Transverse colon (tissue), 4 donors: ENCODE measurements around the gene CAV2. TPM values are rescaled to one million over a fixed set of nuclear protein-coding genes. Genes with fewer than 3 reads are reported as not detected.

Experiments
- DNase-seq: peaks from one replicate; pipeline ENCODE4 v3.0.0-alpha.2; 2019
- H3K27ac ChIP-seq, 4 donors: fragments of 200-600 bp; sonication (generic); 2 replicates each; pipeline ENCODE4 v1.5.1; 2016 to 2018; ENCODE audit warnings: inconsistent platforms in 4 of 4
- H3K27me3 ChIP-seq: fragments of 200-600 bp; sonication (generic); 2 replicates; pipeline ENCODE4 v1.5.1; 2017; ENCODE audit warnings: inconsistent platforms
- H3K36me3 ChIP-seq, 4 donors: fragments of 200-600 bp; sonication (generic); 2 replicates each; pipeline ENCODE4 v1.5.1; 2017 to 2019; ENCODE audit warnings: inconsistent platforms in 4 of 4
- H3K4me1 ChIP-seq, 4 donors: fragments of 200-600 bp; sonication (generic); 2 replicates each; pipeline ENCODE4 v1.5.1; 2017 to 2020; ENCODE audit warnings: inconsistent platforms in 4 of 4
- H3K4me3 ChIP-seq, 4 donors: fragments of 200-600 bp; sonication (generic); 1 replicate in 1 of 4; 2 replicates in 3 of 4; pipeline versions ENCODE4 v1.5.1 to v1.6.1; 2017 to 2019; ENCODE audit warnings: inconsistent platforms in 4 of 4
- H3K9me3 ChIP-seq, 2 donors: fragments of 200-600 bp; sonication (generic); 2 replicates each; pipeline ENCODE4 v1.5.1; 2017 to 2019; ENCODE audit warnings: inconsistent platforms in 2 of 2
- EP300 ChIP-seq: sonication (generic); formaldehyde crosslinking; IDR thresholded peaks from one replicate; pipeline ENCODE4 v1.6.1; 2017; ENCODE audit warnings: antibody characterized with exemption, low read depth
- POLR2A ChIP-seq: fragments of 450-650 bp; IDR thresholded peaks from one replicate; pipeline ENCODE4 v1.6.1; 2016; ENCODE audit warnings: antibody characterized with exemption, mild to moderate bottlenecking, moderate library complexity
- POLR2AphosphoS5 ChIP-seq, 3 donors: sonication (generic); formaldehyde crosslinking; IDR thresholded peaks; one replicate each; pipeline ENCODE4 v1.6.1; 2016; ENCODE audit warnings: antibody characterized with exemption in 3 of 3
- WGBS, 2 donors: methylation state at CpG; one replicate each; pipeline ENCODE4 v1.1.5; 2018; ENCODE audit warnings: low coverage in 1 of 2; 5-methylcytosine and 5-hydroxymethylcytosine counted together
- in situ Hi-C, 4 donors: fragments of 200-750 bp; cut with MboI; loops; one replicate each; pipeline versions ENCODE4 v1.15.0 to v1.15.1; 2017; ENCODE audit warnings: low sequenced_read_pairs in 3 of 4, low pct_ligation_motif_present in 1 of 4, low pct_unique_long_range_greater_than_20kb in 1 of 4
- intact Hi-C: fragments of 100-400 bp; cut with DNase I; formaldehyde crosslinking; loops from one replicate; pipeline ENCODE4 v1.15.1; 2023; ENCODE audit warnings: low total_unique reads
- total RNA-seq, 4 donors: library from RNA; depleted of rRNA; stranded (reverse); fragments of >200 nt; gene quantifications; one replicate each; pipeline ENCODE4 v1.1.0, GENCODE V29; 2016
- TF ChIP-seq, protein P1 (sequence below), 5 experiments: fragments of 200-600 bp in 3 of 5; fragments of 450-650 bp in 2 of 5; sonication (generic) in 3 of 5; IDR thresholded peaks; 1 replicate in 2 of 5; 2 replicates in 3 of 5; pipeline ENCODE4 v1.5.1; 2016 to 2017; ENCODE audit warnings: antibody characterized with exemption in 5 of 5, inconsistent platforms in 3 of 5, mild to moderate bottlenecking in 2 of 5, moderate library complexity in 1 of 5

Gene CAV2
- total RNA-seq, 4 donors from 2014 or later = 4.1 to 28.3 (median 13.9) TPM

DNA sequence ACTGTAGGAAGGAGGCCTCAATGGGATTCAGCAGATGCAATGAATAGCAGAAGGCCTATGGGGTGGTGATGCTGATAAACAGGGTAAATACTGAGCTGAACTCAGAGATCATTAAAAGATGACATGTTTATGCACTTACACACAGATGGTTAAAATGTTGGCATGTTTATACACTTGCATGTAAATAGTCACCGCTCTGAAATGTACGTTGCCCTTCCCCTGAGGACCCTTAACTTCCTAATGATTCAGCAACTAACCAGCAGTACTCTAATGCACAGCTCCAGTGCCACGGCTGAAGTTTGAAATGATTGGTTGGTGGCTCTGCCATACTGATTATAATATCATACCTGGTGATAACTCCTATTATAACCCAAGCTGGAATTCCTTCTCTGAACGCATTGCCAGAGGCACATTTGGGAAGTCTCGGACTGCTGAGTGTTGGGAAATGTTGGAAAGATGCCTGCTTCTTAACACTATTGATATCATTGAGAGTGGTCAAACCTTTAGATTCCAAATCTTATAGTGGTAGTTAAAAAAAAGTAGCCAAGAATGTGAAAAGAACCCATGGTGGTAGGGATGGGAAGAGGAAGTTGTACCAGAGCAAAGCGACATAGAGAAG, 21.6 kb downstream of the CAV2 start:
- WGBS, 2 donors = 80 to 90% methylated on average over 5 to 6 of the region's 6 CpGs
- no peak for DNase-seq
- no peak overlapping the region for H3K27ac ChIP-seq
- in situ Hi-C loops = loop anchor here in 1 of 4 donors (10.0 kb wide), 1 partner anchor 256 kb away; no protein-coding TSS in a partner anchor
- intact Hi-C loops = loop anchor here (10.0 kb wide), 3 partner anchors 64 to 256 kb away; no protein-coding TSS in a partner anchor
- H3K36me3 ChIP-seq = no peaks in the 10 kb centered on the region
- no peak overlapping the region for H3K4me3 ChIP-seq
- no peaks in the 10 kb centered on the region for H3K9me3 ChIP-seq
- peaks cover 0 to 20% (median 15%) of the 10 kb centered on the region in 4 donors for H3K4me1 ChIP-seq
- H3K27me3 ChIP-seq = peaks cover 38% of the 10 kb centered on the region
- TF ChIP-seq EP300 = no peak
- no peak for TF ChIP-seq POLR2AphosphoS5 (IDR thresholded peaks at IDR 0.05)
- no peak for TF ChIP-seq POLR2A
- TF ChIP-seq, protein P1, sequence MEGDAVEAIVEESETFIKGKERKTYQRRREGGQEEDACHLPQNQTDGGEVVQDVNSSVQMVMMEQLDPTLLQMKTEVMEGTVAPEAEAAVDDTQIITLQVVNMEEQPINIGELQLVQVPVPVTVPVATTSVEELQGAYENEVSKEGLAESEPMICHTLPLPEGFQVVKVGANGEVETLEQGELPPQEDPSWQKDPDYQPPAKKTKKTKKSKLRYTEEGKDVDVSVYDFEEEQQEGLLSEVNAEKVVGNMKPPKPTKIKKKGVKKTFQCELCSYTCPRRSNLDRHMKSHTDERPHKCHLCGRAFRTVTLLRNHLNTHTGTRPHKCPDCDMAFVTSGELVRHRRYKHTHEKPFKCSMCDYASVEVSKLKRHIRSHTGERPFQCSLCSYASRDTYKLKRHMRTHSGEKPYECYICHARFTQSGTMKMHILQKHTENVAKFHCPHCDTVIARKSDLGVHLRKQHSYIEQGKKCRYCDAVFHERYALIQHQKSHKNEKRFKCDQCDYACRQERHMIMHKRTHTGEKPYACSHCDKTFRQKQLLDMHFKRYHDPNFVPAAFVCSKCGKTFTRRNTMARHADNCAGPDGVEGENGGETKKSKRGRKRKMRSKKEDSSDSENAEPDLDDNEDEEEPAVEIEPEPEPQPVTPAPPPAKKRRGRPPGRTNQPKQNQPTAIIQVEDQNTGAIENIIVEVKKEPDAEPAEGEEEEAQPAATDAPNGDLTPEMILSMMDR (IDR thresholded peaks at IDR 0.05) = no peak

DNA sequence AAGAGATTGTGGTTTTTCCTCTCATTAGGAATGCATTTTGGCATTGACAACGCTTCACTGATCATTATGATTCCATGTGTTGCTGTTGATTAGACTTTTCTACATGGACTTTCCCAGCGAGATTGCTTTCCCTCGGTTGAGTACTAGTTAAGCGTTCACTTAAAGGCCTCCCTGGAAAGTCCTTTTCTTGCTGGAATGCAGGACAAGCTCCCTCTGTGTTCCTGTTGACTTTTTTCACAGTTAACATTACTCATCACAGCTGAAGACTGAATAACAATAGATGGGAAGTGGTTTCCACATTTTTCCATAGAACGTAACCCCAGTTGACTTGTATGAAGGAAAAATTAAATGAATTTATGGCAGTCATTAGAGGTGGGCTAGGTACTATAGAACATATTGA, 22.7 kb downstream of the CAV2 start:
- 77 to 83% methylated on average over 5 of the region's 5 CpGs for WGBS, 2 donors
- in situ Hi-C loops = loop anchor here in 1 of 4 donors (10.0 kb wide), 1 partner anchor 257 kb away; no protein-coding TSS in a partner anchor
- H3K9me3 ChIP-seq = no peaks in the 10 kb centered on the region
- no peak for DNase-seq
- TF ChIP-seq EP300 = no peak
- no peak for TF ChIP-seq POLR2A
- TF ChIP-seq, protein P1 (IDR thresholded peaks at IDR 0.05) = no peak
- no peak for TF ChIP-seq POLR2AphosphoS5 (IDR thresholded peaks at IDR 0.05)
- H3K4me3 ChIP-seq = no peak overlapping the region
- no peaks in the 10 kb centered on the region for H3K36me3 ChIP-seq
- no peak overlapping the region for H3K27ac ChIP-seq
- peaks cover 49% of the 10 kb centered on the region for H3K27me3 ChIP-seq
- peaks cover 0 to 24% (median 19%) of the 10 kb centered on the region in 4 donors for H3K4me1 ChIP-seq
- intact Hi-C loops = loop anchor here (10.0 kb wide), 3 partner anchors 63 to 257 kb away; no protein-coding TSS in a partner anchor

DNA sequence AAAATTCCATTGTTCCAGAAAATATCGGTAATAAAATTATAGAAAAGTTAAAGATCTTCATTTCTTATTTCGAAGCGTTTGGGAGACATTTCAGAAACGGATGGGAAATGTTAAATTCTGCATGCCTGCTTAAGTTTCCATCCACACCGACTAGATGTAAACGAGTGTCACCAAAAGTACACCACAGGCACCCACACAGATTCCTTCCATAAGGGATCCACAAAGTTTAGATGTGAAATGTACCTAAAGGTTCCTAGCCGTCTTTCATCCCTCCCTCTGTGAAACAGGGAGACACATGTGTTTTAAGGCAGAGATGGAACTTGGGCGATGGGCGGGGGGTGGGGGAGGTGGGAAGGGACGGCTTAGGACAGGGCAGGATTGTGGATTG, 24.7 kb downstream of the CAV2 start:
- Histone ChIP-seq H3K4me1 (peaks cover 0 to 26% (median 19%) of the 10 kb centered on the region in 4 donors), H3K27ac (peak overlapping the region; percentile 81 to 92 (median 90)), H3K27me3 (peaks cover 55% of the 10 kb centered on the region), H3K9me3 (no peaks in the 10 kb centered on the region), H3K36me3 (no peaks in the 10 kb centered on the region), H3K4me3 (peak overlapping the region in 3 of 4 donors; percentile 49 to 65 (median 60))
- TF ChIP-seq EP300 = no peak
- TF ChIP-seq POLR2AphosphoS5 (IDR thresholded peaks at IDR 0.05) = no peak
- no peak for TF ChIP-seq POLR2A
- TF ChIP-seq, protein P1 (IDR thresholded peaks at IDR 0.05) = no peak
- intact Hi-C loops = loop anchor here (10.0 kb wide), 3 partner anchors 61 to 259 kb away; no protein-coding TSS in a partner anchor
- 18 to 28% methylated on average over 10 of the region's 10 CpGs for WGBS, 2 donors
- in situ Hi-C loops = loop anchor here in 1 of 4 donors (10.0 kb wide), 1 partner anchor 259 kb away; no protein-coding TSS in a partner anchor
- no peak for DNase-seq

DNA sequence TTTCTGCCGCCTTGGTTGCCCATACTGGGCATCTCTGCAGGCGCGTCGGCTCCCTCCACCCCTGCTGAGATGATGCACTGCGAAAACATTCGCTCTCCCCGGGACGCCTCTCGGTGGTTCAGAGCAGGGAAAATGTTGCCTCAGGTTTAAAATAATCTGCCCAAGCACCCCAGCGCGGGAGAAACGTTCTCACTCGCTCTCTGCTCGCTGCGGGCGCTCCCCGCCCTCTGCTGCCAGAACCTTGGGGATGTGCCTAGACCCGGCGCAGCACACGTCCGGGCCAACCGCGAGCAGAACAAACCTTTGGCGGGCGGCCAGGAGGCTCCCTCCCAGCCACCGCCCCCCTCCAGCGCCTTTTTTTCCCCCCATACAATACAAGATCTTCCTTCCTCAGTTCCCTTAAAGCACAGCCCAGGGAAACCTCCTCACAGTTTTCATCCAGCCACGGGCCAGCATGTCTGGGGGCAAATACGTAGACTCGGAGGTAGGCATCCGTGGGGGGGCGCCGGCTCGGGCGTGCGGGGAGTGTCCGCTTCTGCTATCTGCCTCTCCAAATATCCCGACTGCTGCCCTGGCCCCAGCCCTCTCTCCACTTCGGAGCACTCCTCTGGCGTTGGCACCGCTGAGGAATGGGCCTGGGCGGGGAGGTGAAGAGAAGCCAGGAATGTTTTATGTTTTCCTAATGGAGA, 25.2 kb downstream of the CAV2 start, which contains the start of gene CAV1:
Gene CAV1, plus strand, starts transcription at position 428 of the 689 bp plus-strand sequence. Its CDS starts 27 bp downstream, at position 455.
- intact Hi-C loops (loop anchor here (10.0 kb wide), 3 partner anchors 60 to 260 kb away; no protein-coding TSS in a partner anchor), in situ Hi-C loops (loop anchor here in 1 of 4 donors (10.0 kb wide), 1 partner anchor 260 kb away; no protein-coding TSS in a partner anchor)
- H3K36me3 ChIP-seq = no peaks in the 10 kb centered on the region
- peaks cover 0 to 31% (median 19%) of the 10 kb centered on the region in 4 donors for H3K4me1 ChIP-seq
- H3K9me3 ChIP-seq = no peaks in the 10 kb centered on the region
- H3K27ac ChIP-seq = peak within 1 kb of the TSS; percentile 81 to 92 (median 90)
- TF ChIP-seq POLR2A (peak; percentile 49), POLR2AphosphoS5 (IDR thresholded peaks at IDR 0.05) (peak; percentile 61 to 76 (median 73)), EP300 (no peak)
- TF ChIP-seq, protein P1 (IDR thresholded peaks at IDR 0.05) = peak in 3 of 5 experiments; percentile 8 to 12 (median 10)
- peak within 1 kb of the TSS; percentile 49 to 65 (median 62) for H3K4me3 ChIP-seq
- WGBS, 2 donors = 1 to 5% methylated on average over 4 to 42 of the region's 42 CpGs
- H3K27me3 ChIP-seq = peaks cover 55% of the 10 kb centered on the region
- peak; percentile 79 for DNase-seq
